Sigmoid colon (tissue), 4 donors: Measurements from ENCODE around the gene EPHA1.

Source experiments
- POLR2AphosphoS5 ChIP-seq, 4 donors: sonication (generic); formaldehyde crosslinking; IDR thresholded peaks; one replicate each; pipeline ENCODE4 v1.6.1; 2017; ENCODE audit warnings: antibody characterized with exemption in 4 of 4
- TF ChIP-seq, protein P1 (sequence below), 4 experiments: fragments of 450-650 bp in 3 of 4; fragments of 200-600 bp in 1 of 4; IDR thresholded peaks; one replicate each; pipeline ENCODE4 v1.5.1; 2016 to 2019; ENCODE audit warnings: antibody characterized with exemption in 4 of 4, mild to moderate bottlenecking in 3 of 4, moderate library complexity in 2 of 4

DNA sequence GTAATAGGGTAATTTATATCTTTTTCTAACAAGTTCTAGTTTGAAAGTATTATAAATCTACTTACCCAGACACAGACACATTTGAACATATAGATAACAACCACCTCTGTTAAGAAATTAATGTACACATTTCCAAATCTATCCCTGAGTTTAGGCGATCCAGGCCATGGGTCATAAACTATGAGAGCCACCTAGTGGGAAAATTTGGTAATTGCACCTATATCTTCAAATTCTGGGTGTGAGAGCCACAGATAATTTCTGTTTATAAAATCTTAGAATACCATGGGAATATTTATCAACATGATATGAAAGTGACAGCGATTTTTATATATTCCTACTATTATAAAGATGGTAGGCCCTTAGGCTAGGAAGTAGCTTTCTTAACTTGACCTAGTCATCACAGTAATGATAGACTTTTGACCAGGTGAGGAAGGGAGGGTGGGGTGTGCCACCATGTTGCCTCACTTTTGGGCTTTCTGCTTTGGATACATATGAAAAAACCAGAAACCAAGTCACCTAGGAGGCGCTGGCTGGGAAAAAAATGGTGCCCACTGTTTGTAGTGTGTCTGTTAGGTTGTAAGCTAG is 8.0 kb upstream of the EPHA1 start:
- TF ChIP-seq, protein P1, sequence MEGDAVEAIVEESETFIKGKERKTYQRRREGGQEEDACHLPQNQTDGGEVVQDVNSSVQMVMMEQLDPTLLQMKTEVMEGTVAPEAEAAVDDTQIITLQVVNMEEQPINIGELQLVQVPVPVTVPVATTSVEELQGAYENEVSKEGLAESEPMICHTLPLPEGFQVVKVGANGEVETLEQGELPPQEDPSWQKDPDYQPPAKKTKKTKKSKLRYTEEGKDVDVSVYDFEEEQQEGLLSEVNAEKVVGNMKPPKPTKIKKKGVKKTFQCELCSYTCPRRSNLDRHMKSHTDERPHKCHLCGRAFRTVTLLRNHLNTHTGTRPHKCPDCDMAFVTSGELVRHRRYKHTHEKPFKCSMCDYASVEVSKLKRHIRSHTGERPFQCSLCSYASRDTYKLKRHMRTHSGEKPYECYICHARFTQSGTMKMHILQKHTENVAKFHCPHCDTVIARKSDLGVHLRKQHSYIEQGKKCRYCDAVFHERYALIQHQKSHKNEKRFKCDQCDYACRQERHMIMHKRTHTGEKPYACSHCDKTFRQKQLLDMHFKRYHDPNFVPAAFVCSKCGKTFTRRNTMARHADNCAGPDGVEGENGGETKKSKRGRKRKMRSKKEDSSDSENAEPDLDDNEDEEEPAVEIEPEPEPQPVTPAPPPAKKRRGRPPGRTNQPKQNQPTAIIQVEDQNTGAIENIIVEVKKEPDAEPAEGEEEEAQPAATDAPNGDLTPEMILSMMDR (IDR thresholded peaks at IDR 0.05): peak; percentile 33 to 70 (median 62)
- no peak for TF ChIP-seq POLR2AphosphoS5 (IDR thresholded peaks at IDR 0.05)
